NCI-H2196 treated with DMSO at 0.1 percent for 48 hours (cell line): ENCODE results near the gene AP3S2.
"Not testable (repeated sequence)": the region's sequence is repeated elsewhere in the genome, so short reads cannot be mapped to it uniquely, and the experiment has no call there.

Experiments used
- DNase-seq: peaks from one replicate; lab custom pipeline; 2025; ENCODE audit not compliant: unreplicated experiment; lab: John Stamatoyannopoulos, UW

AP3S2 gene

DNA sequence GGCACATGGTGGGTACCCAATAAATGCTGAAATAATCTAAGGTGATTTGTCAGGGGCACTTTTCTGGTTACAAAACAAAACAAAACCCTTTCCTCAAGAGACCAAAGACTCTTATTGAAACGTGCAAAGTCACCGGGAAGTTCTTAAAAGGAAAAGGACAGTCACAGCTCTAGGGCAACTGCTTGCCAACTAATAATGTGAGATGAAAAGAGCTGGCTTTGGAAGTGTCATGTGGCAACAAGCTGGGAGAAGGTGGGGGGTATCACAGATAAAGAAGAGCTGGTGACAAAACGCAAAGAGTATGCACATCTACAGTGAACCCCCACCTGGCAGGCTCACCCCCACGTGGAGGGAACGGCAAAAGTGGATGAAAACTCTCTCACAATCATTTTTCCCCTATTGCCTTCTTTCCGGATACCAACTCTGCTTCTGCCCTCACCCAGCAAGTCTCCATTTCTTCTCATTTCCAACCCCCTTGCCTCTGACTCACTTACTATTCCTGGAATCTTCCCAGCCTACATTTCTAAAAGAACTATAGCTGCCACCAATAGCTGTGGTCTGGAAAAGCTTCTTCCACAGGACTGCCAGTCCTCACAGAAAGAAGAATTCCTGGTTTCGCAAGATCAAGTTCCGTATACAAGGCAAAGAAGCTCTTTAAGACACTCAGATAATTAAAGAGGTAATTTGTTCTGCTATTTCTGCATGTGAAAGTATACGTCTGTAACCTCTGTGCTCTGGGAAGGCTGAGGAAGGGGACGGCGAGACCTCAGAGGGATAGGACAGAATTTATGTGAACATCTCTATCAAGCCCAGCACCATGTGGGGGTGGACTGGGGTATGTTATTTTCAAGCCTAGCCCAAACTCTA lies 57.3 kb downstream of the AP3S2 start:
- no peak for DNase-seq

- DNase-seq, result no peak
Measured at GRCh38 chr15:89835176-89835564, 58.6 kb downstream of the AP3S2 start.

DNA sequence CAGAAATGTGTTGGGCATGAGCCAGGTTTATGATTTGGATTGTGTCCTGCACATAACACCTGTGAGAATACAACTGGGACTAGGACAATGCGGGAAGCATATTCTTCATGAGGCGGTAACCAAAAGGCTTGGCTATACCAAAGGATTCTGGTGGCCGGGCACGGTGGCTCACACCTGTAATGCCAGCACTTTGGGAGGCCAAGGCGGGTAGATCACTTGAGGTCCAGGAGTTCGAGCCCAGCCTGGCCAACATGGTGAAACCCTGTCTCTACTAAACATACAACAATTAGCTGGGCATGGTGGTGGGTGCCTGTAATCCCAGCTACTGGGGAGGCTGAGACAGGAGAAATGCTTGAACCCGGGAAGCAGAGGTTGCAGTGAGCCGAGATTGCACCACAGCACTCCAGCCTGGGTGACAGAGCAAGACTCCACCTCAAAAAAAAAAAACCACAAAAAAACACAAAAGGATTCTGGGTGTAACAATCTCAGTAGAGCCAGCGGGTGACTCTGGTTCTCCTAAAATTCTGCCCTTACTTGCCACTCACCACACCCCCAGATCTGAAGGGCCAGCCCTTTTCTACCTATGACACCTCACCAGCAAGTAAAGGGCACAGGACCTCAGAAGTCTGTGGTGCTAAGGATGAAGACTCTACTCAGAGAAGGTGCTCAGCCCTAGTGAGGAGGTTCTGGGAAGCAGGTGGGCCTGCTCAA lies 59.2 kb downstream of the AP3S2 start:
- not testable (repeated sequence) for DNase-seq

DNA sequence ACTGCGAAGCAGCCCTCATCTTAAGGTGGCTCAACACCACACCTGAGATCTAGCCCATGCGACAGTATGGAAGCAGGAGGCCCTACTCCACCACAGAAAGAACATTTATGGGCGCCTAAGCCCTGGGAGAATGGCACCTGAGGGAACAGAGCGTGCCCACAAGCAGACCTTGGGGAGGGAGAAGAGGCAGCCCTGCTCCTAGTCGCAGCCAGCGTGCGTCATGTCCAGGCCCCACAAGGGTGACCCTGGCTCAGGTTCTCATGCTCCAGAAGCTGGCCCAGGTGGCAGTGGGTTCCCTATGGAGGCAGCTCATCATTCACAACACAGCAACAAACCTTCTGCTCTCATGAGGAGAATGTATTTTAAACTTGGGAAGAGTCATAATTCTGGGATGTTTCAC lies 59.8 kb downstream of the AP3S2 start:
- DNase-seq, result no peak

GRCh38 chr15:89830639-89831038 lies 63.2 kb downstream of the AP3S2 start:
- no peak for DNase-seq

GRCh38 chr15:89829616-89830440 lies 64.0 kb downstream of the AP3S2 start:
- no peak for DNase-seq

DNA sequence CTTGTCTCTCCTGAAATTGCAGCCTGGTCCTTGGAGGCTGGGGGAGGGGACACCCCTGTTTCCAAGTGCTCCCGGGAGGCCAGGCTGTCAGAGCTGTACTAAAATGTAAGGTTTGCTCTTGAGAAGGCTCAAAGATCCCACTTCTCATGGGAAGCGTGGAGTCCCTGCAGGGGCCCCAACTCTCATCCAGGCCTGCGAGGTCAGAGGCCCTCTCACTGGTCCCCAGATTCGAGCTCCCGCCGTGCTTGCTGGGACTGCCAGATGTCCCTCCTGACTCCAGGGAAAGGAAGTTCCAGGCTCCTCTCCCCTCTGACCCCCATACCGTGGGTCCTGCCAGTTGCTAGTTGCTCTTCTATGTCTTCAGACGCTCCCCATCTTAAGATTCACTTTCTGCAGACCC lies 64.6 kb downstream of the AP3S2 start:
- no peak for DNase-seq

DNA sequence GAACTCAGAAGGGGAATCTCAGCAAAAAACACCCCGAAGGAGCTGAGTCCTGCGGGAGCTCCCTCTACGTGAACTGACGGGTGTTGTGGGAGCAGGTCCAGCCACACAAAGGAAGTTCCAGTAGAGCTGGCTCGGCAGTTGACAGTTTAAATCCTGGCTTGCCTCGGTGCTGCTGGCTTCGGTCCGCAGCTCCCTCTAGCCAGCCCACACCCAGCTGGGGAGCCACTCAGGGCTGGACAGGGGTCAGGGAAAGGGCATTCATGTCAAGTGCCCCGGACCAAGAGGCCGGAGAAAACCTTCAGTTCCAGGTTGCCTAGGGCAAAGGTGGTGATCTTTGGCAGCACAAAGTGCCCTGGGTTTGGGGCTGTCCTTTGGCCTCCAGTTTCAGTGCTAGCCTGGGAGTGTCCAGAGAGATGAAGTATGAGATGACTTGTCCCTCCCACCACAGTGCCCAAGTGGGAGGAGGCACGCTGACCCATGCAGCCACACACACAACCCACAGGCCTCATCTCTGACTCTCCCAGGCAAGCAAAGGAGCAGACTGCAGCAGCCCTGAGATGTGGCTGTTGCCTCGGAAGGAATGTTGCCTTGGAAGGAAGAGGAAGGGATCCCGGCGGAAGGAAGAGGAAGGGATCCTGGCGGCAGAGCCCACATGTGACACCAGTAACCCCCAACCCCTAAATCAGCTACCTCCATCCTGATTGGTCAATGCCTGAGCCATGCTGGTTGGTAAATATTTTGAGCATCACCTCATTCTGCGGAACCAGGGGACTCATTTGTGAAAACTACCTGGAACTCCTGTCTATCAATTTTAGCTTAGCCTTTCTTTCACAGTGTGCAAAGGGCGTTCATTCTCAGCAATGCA lies 65.3 kb downstream of the AP3S2 start:
- no peak for DNase-seq

DNA sequence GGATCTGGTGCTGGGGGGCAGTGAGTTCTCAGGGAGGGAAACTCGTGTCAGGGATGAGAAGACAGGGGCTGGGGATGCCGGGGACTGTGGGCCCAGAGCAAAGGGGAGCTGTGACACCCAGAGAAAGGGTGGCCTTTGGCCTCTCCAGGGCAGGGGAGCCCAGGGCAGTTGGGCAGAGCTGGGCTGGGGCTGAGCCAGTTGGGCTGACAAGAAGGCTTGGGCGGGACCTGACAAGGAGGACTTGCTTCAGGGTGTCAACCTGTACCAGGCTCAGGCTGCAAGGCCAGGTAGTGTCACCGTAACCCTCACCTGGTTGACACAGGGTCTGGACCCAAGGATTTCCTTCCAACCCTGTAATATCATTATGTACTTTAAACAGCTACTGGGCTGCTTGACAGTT lies 66.0 kb downstream of the AP3S2 start:
- no peak for DNase-seq

- no peak for DNase-seq
Measured at GRCh38 chr15:89826671-89827655, 66.8 kb downstream of the AP3S2 start.

DNA sequence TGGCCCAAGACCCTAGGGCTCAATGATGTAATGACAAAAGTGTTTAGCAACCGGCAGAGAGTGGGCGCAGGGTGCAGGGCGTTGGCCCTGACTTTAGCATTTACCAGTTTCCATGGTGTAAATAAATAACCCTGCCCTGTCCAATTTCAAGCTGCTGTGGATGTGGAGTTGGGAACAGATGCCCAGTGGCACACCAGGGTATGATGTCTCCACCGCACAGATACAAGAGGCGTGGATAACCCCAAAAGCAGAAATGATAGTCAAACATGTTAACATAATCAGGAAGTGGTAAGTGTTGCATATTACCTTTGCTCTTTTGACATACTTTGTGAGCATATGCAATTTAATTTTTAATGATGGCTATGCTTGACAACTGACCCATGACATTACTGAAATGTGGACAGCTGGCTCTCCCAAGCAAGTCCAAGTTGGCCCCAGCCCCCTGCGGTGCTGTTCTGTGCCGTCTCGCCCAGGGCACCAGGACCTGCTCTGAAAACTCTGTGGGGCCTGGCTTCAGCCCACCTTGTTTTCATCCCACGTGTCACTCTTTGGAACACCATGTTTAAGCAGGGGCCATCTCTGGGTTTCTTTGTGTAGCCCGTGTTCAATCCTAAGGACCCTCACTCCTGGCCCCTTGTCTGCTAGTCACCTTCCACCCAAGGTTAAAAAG lies 68.4 kb downstream of the AP3S2 start:
- DNase-seq, result no peak

DNA sequence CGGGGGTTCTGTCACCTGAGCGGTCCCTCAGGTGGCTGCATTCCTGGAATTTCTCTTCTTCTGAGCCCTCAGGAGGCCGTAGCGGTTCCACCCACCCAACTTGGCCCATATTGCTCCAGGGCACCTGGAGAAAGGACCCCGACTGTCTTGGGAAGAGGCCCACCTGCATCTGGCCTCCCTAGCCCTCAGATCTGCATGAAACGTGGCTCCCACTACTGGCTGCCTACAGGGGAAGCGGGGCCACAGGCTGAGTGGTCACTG lies 69.3 kb downstream of the AP3S2 start:
- DNase-seq, result no peak

- no peak for DNase-seq
Measured at GRCh38 chr15:89823836-89824606, 69.8 kb downstream of the AP3S2 start.

- DNase-seq, result no peak
Measured at GRCh38 chr15:89822951-89823711, 70.7 kb downstream of the AP3S2 start.

DNA sequence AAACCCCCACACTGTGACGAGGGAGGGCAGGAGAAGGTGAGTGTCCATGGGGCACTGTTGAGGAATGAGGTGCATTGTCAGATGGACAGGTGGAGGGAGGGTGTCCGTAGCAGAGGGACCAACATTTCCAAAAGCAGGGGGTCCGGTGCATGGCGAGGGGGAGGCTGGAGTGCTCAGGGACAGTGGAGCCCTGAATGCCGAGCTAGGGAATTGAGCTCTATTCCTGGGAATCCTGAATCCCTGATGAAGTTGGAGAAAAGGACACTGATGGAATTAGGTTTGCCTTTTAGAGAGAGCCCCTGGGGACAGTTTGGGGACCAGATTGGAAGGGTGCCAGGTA lies 71.2 kb downstream of the AP3S2 start:
- no peak for DNase-seq

DNA sequence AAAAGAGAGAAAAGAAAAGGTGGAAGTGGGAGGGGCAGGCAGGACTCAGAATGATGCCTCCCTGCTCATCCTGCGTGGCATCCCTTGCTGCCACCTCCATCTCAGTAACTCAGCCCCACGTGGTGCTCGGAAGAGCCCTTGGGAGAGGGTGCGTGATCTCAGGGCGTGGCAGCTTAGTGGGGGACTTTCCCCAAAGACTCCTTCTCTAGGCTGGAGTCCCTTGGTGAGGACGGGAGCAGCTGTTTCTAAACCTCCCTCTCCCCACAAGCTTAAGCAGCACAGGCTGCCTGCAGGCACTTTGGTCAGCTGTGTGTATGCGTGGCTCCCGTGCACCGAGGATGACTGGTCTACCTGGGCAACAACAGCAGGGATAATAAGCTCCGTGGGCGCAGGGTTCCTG lies 71.8 kb downstream of the AP3S2 start:
- DNase-seq, result no peak

- DNase-seq, result no peak
Measured at GRCh38 chr15:89820666-89821611, 72.9 kb downstream of the AP3S2 start.
